AG08395 (cell line): ENCODE data around the gene MYO10.
"Not testable (repeated sequence)": the region's sequence is repeated elsewhere in the genome, so short reads cannot be mapped to it uniquely, and the experiment has no call there.

ENCODE experiments used
- DNase-seq: peaks from one replicate; pipeline ENCODE4 v3.0.0; 2012; ENCODE audit warnings: mixed read lengths, low spot score

MYO10 gene

GRCh38 chr5:16781828-16782626, 154.1 kb downstream of the MYO10 start:
- no peak for DNase-seq

DNA sequence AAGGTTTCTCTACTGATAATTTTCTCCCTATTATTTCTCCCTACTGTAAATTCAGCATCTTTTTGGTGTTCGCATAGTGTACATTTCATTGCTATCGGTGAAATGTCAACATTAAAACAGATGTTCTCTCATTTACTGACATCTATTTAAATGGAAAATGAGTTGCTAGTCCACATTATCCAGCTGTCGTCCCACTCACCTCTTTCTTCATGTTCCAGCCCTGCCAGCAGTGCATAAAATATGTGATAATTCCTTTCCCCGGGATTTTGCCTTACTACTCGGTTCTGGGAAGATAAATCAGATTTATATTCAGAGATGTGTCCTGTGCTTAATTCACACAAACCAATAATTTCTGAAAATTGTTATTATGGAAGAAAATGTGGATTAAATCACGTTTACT, 155.8 kb downstream of the MYO10 start:
- no peak for DNase-seq

DNA sequence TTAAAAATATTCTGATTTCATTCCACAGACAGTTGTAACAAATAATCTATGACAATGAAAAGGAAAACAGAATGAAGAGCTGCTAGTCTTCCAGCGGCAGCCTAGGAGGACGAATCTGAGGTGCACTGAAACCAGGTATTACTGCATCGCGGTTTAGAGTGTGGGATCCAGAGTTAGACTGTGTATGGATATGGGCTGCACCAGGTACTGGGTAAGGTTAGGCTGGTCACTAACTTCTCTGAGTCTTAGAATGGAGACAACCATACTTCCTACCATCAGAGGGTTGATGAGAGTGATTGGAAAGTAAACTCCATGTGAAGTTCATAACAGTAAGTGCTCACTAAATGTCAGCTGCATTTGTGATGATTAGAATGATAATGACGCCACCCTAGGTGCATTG, 158.7 kb downstream of the MYO10 start:
- DNase-seq: no peak

- no peak for DNase-seq
These were observed 159.4 kb downstream of the MYO10 start for GRCh38 chr5:16776611-16777251.

DNA sequence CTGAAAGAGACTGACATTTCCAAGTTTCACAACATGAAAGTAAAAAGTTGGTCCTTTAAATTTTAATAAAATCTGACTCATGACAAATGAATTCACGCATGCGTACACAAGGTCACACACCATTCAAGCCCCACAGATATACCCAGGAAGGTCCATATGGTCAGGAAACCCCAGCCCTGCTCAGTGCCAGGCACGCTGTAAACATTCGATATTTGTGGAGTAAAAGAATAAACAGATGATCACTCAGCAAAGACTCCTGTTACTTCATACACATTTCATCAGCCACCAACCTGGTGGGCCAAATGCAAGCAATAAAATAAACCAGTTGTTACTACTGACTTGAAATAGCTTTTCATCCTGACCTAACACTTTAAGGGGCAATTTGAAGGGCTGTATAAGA, 161.3 kb downstream of the MYO10 start:
- DNase-seq: no peak

DNA sequence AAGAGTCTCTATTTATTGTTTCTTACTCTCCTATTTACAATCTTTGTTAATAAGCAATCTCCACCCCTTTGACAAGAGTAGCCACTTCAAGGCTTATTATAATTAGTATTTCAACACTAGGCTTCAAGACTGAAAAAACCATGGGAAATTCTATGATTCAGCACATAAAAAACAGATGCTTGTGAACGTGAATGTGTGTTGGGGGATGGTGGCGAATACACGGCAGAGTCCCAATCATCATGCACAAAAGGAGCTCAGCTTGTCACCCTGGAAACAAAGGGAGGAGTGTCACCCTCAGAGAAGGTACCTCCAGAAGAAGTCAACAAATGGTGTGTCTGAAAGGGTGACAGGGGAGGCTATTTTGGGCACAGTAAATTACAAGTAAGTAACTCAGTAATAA, 162.1 kb downstream of the MYO10 start:
- DNase-seq: peak; percentile 67

- DNase-seq: no peak
These were observed 163.5 kb downstream of the MYO10 start for GRCh38 chr5:16772556-16772955.

GRCh38 chr5:16768184-16768583, 167.9 kb downstream of the MYO10 start:
- no peak for DNase-seq

DNA sequence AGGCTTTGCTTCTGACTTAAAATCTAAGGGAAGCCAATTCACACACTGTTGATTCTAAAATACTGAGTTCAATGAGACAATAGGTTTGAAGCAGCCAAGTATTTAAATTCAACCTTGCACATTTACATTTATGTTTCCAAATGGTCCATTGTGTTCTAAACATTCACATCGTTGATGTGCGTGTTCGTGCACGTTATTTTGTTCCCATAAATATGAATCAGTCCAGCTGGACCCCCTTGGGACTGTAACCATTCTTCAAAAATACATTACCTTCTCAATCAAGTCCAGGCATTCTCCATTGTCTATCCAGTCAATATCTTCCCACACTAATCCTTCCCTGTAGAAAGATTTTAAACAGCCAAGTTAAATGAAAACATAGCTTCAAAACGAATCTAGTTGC, 172.9 kb downstream of the MYO10 start:
- no peak for DNase-seq

- no peak for DNase-seq
These were observed 176.8 kb downstream of the MYO10 start for GRCh38 chr5:16759147-16759773.

DNA sequence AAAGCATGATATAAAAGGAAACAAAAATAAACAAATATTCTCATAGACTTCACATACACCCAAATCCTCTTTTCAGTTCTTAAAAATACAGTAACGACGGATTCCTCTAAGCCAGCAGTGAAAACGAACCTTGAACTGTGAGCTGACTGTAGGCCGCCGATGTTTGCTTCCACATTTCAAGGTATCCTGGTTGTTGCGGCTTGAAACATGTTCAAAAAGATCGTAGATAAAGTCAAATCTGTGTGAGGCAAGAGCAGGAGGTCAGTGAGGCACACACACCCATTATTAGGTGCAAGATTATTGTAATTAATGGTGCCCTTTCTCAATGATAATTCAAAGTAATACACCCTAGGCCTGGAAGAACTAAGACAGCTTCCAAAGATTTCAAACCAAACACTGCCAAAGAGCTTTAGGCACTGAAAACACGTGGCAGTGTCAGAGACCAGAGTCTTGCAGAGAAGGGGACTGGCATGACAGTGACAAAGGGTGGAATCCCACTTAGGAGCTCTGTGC, 178.0 kb downstream of the MYO10 start:
- no peak for DNase-seq

DNA sequence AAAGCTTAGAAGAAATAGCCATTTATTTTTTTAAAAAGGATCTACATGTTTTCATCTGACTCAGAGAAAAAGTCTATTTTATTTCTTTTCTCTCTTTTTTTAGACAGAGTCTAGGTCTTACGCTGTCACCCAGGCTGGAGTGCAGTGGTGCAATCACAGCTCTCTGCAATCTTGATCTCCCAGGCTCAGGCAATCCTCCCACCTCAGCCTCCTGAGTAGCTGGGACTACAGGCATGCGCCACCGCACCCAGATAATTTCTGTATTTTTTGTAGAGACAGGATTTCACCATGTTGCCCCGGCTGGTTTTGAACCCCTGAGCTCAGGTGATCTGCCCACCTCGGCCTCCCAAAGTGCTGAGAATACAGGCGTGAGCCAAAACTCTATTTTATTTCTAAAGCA, 178.5 kb downstream of the MYO10 start:
- not testable (repeated sequence) for DNase-seq

DNA sequence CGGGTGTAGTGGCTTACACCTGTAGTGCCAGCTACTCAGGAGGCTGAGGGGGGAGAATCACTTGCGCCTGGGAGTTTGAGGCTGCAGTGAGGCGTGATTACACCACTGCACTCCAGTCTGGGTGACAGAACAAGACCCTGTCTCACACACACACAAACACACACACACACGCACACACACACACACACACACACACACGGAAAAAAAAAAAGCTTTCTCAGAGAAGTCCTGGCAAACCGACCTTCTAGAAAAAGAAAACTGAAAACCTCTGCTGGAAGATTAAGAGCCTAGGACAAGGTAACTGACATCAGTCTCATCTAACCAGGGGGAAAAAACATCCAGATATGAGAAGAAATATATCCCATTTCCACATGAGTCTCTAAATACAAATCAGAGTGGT, 178.9 kb downstream of the MYO10 start:
- DNase-seq: no peak

- DNase-seq: no peak
These were observed 179.4 kb downstream of the MYO10 start for GRCh38 chr5:16756692-16757091.

- DNase-seq: no peak
These were observed 180.4 kb downstream of the MYO10 start for GRCh38 chr5:16755641-16756040.

GRCh38 chr5:16754601-16755000, 181.5 kb downstream of the MYO10 start:
- no peak for DNase-seq

GRCh38 chr5:16754086-16754485, 182.0 kb downstream of the MYO10 start:
- no peak for DNase-seq

- no peak for DNase-seq
These were observed 185.6 kb downstream of the MYO10 start for GRCh38 chr5:16750445-16750844.

DNA sequence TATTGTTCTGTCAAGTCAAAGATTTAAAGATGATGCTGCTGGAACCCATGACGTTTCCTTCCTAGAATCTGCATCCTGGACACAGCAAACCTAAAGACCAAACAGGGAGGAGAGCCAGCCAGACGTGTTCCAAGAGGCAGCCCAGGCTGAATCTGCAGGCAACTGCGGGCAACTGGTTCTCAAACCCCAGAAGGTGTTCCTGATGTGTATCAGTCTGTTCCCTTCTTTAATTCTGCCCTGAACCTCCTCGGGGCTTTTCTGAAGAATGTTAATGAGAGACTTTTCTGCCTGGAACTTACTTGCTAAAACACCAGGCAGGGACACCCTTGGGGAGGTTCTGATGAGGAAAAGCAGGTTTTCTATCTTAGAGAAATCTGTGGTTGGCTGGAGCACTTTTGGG, 186.5 kb downstream of the MYO10 start:
- no peak for DNase-seq

GRCh38 chr5:16744164-16744880, 191.8 kb downstream of the MYO10 start:
- DNase-seq: no peak

DNA sequence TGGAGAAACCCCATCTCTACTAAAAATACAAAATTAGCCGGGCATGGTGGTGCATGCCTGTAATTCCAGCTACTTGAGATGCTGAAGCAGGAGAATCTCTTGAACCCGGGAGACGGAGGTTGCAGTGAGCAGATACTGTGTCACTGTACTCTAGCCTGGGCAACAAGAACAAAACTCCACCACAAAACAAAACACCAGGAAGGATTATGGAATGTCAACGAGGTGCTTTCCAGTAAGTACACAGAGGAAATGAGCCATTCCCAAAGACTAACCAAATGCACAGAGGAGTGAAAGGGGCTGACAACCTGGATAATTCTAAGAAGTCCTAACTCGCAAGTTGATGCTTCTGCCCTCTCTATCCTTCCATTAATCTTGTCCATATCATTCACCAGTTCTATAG, 193.2 kb downstream of the MYO10 start:
- DNase-seq: no peak

GRCh38 chr5:16740811-16741392, 195.2 kb downstream of the MYO10 start:
- no peak for DNase-seq
